Kidney (tissue), 14 donors: ENCODE data around the gene BLOC1S4. TPM values are rescaled to one million over a fixed set of nuclear protein-coding genes. Genes with fewer than 3 reads are reported as not detected.

Source experiments
- DNase-seq, 5 donors: peaks; one replicate each; pipeline ENCODE4 v3.0.0-alpha.2; 2013 to 2020
- FAIRE-seq: peaks from 2 replicates; lab custom pipeline; 2012; peaks lifted over from hg19 to GRCh38; lab: Jason Lieb, UNC
- H3K27ac ChIP-seq, 2 donors: one replicate each; pipeline ENCODE4 v1.7.0; 2013; ENCODE audit warnings: low read depth in 2 of 2, low read length in 2 of 2, inconsistent platforms in 1 of 2
- H3K27me3 ChIP-seq: one replicate; pipeline ENCODE4 v1.7.1; 2013; ENCODE audit warnings: low read length, inconsistent platforms; ENCODE audit not compliant: control insufficient read depth, insufficient read depth
- H3K36me3 ChIP-seq, 3 donors: one replicate each; pipeline versions ENCODE4 v1.7.0 to v1.7.1; 2013; ENCODE audit warnings: low read length in 3 of 3, control low read depth in 1 of 3, inconsistent platforms in 1 of 3; ENCODE audit not compliant: insufficient read depth in 3 of 3, control insufficient read depth in 2 of 3
- H3K4me1 ChIP-seq, 3 donors: one replicate each; pipeline versions ENCODE4 v1.7.0 to v1.7.1; 2013; ENCODE audit warnings: low read length in 3 of 3, inconsistent platforms in 1 of 3, low read depth in 1 of 3; ENCODE audit not compliant: control insufficient read depth in 2 of 3, insufficient read depth in 2 of 3
- H3K4me3 ChIP-seq, 3 donors: one replicate each; pipeline versions ENCODE4 v1.7.0 to v1.8.1; 2013; ENCODE audit warnings: low read length in 3 of 3, control low read depth in 1 of 3, inconsistent platforms in 1 of 3
- H3K9ac ChIP-seq, 3 donors: one replicate each; pipeline versions ENCODE4 v1.7.0 to v1.7.1; 2013; ENCODE audit warnings: low read length in 3 of 3, control low read depth in 1 of 3, inconsistent platforms in 1 of 3
- H3K9me3 ChIP-seq, 3 donors: one replicate each; pipeline versions ENCODE4 v1.7.0 to v1.7.1; 2013; ENCODE audit warnings: low read length in 3 of 3, control low read depth in 1 of 3, inconsistent platforms in 1 of 3; ENCODE audit not compliant: control insufficient read depth in 2 of 3, insufficient read depth in 1 of 3
- CTCF ChIP-seq: IDR thresholded peaks from 3 replicates; pipeline ENCODE4 v1.5.1; 2012; ENCODE audit warnings: mild to moderate bottlenecking, moderate library complexity, borderline replicate concordance; ENCODE audit not compliant: insufficient read depth; ENCODE audit errors: extremely low read depth
- intact Hi-C: fragments of 100-400 bp; cut with DNase I; formaldehyde crosslinking; loops from one replicate; pipeline ENCODE4 v1.11.1; 2022
- polyA plus RNA-seq: library from polyadenylated mRNA; stranded (reverse); fragments of 350-450 nt; fragmentation: Illumina TruSeq; extraction: RNeasy Lipid Tissue Mini Kit (QIAGEN cat#74804); gene quantifications from one replicate; pipeline ENCODE4 v1.2.3, GENCODE V29; 2014; ENCODE audit warnings: low read depth, low replicate concordance; ENCODE audit not compliant: insufficient read depth
- total RNA-seq: library from RNA; stranded (reverse); fragmentation: NEBNext Ultra II Directional; extraction: Animal tissue kit (Norgen Biotek cat#: 25700); gene quantifications from one replicate; pipeline ENCODE4 v1.2.1, GENCODE V29; 2021
- donor health status: control.
- donor health status: control.
- donor health status: control.
- donor health status: control.
- donor health status: control.
- donor health status: DM: yes; HTN: yes; CAD: no.
- donor health status: Normal renal cell carcinoma (clear cell type).

BLOC1S4 gene
- total and polyA plus RNA-seq, 2 donors from 2014 or later = 12.3 to 14.2 TPM

GRCh38 chr4:6688879-6689505 is 27.0 kb upstream of the BLOC1S4 start:
- intact Hi-C loops = no loop called here
- no peaks in the 10 kb centered on the region for H3K27me3 ChIP-seq
- no peak overlapping the region for H3K27ac ChIP-seq
- TF ChIP-seq CTCF = no peak
- no peak overlapping the region for H3K9ac ChIP-seq
- H3K9me3 ChIP-seq = no peaks in the 10 kb centered on the region
- H3K4me1 ChIP-seq = no peaks in the 10 kb centered on the region
- H3K36me3 ChIP-seq = no peaks in the 10 kb centered on the region
- FAIRE-seq (no peak), DNase-seq (peak in 2 of 5 donors; percentile 33 to 78)
- no peak overlapping the region for H3K4me3 ChIP-seq

GRCh38 chr4:6689506-6689960 is 26.4 kb upstream of the BLOC1S4 start:
- DNase-seq = peak in 1 of 5 donors; percentile 64
- Histone ChIP-seq H3K27me3 (no peaks in the 10 kb centered on the region), H3K27ac (no peak overlapping the region), H3K9ac (no peak overlapping the region), H3K4me3 (no peak overlapping the region), H3K36me3 (no peaks in the 10 kb centered on the region), H3K4me1 (no peaks in the 10 kb centered on the region), H3K9me3 (no peaks in the 10 kb centered on the region)
- no peak for FAIRE-seq
- intact Hi-C loops = no loop called here
- TF ChIP-seq CTCF = no peak

GRCh38 chr4:6692379-6692778 is 23.6 kb upstream of the BLOC1S4 start:
- FAIRE-seq = no peak
- Histone ChIP-seq H3K4me3 (no peak overlapping the region), H3K9ac (no peak overlapping the region), H3K4me1 (no peaks in the 10 kb centered on the region), H3K27ac (no peak overlapping the region), H3K9me3 (no peaks in the 10 kb centered on the region), H3K36me3 (no peaks in the 10 kb centered on the region), H3K27me3 (no peaks in the 10 kb centered on the region)
- intact Hi-C loops = no loop called here
- no peak for TF ChIP-seq CTCF
- no peak for DNase-seq
